A549 (cell line): ENCODE measurements around the gene SLIT3.

Experiments used
- BCL3 ChIP-seq: fragments of >200 bp; sonication (Bioruptor Twin); formaldehyde crosslinking; IDR thresholded peaks from 3 replicates; pipeline ENCODE4 v1.6.1; 2016
- BHLHE40 ChIP-seq: IDR thresholded peaks from 2 replicates; pipeline ENCODE4 v1.6.1; 2012; ENCODE audit warnings: low read depth, low read length, inconsistent platforms
- CHD4 ChIP-seq: fragments of 200-600 bp; sonication (generic); IDR thresholded peaks from 2 replicates; pipeline ENCODE4 v1.6.1; 2016; ENCODE audit warnings: antibody characterized with exemption, mild to moderate bottlenecking, borderline replicate concordance
- E2F6 ChIP-seq: IDR thresholded peaks from 2 replicates; pipeline ENCODE4 v1.6.1; 2012; ENCODE audit warnings: low read depth, borderline replicate concordance
- EP300 ChIP-seq, 2 experiments: fragments of >200 bp; sonication (Bioruptor Twin); formaldehyde crosslinking; IDR thresholded peaks; 2 replicates in 1 of 2; 3 replicates in 1 of 2; pipeline ENCODE4 v1.6.1; 2016 to 2017
- ESRRA ChIP-seq: fragments of 150-350 bp; IDR thresholded peaks from 2 replicates; pipeline ENCODE4 v1.6.1; 2014; ENCODE audit warnings: mild to moderate bottlenecking, low read length, borderline replicate concordance
- HEYL ChIP-seq: fragments of 250-450 bp; sonication (Bioruptor Pico); IDR thresholded peaks from 2 replicates; pipeline ENCODE4 v1.8.0; 2021; ENCODE audit warnings: mild to moderate bottlenecking, moderate library complexity
- KDM1A ChIP-seq: fragments of 200-600 bp; sonication (generic); IDR thresholded peaks from 2 replicates; pipeline ENCODE4 v1.6.1; 2016; ENCODE audit warnings: low read depth, mild to moderate bottlenecking
- PHF8 ChIP-seq: fragments of 200-600 bp; sonication (generic); IDR thresholded peaks from 2 replicates; pipeline ENCODE4 v1.6.1; 2016; ENCODE audit warnings: low read depth, mild to moderate bottlenecking, antibody characterized with exemption, moderate library complexity, borderline replicate concordance
- POLR2A ChIP-seq: IDR thresholded peaks from 2 replicates; pipeline ENCODE4 v1.6.1; 2012; ENCODE audit warnings: mild to moderate bottlenecking, low read length
- RAD21 ChIP-seq, 2 experiments: fragments of >200 bp in 1 of 2; sonication (Bioruptor Twin) in 1 of 2; formaldehyde crosslinking in 1 of 2; IDR thresholded peaks in 1 of 2; conservative IDR thresholded peaks in 1 of 2; 2 replicates in 1 of 2; 3 replicates in 1 of 2; pipeline ENCODE4 v1.6.1; 2012 to 2018; ENCODE audit warnings: inconsistent platforms in 1 of 2
- USF2 ChIP-seq: fragments of 450-650 bp; IDR thresholded peaks from 2 replicates; pipeline ENCODE4 v1.6.1; 2014; ENCODE audit warnings: antibody characterized with exemption
- TF ChIP-seq, protein P1 (sequence below): fragments of >200 bp; sonication (Bioruptor Twin); formaldehyde crosslinking; IDR thresholded peaks from 3 replicates; pipeline ENCODE4 v1.5.1; 2016

DNA sequence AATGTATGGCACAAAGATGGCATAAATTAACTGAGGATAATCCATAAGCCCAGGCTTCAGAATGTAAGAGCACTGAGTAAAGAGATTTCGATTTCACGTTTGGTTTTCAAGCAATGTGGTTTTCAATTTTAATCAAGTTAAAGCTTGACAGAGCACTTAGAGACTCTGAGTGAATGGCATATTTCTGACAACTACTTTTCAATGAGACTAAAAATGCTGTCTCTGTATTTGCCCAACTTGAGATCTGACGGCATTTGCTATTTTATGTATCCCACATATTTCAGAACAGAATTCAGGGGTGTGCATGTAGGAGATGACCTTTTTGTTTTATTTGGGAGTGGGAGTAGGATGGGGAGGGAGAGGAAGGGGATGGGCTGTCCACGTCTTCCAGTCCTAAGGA is 441.5 kb downstream of the SLIT3 start:
- TF ChIP-seq, protein P1, sequence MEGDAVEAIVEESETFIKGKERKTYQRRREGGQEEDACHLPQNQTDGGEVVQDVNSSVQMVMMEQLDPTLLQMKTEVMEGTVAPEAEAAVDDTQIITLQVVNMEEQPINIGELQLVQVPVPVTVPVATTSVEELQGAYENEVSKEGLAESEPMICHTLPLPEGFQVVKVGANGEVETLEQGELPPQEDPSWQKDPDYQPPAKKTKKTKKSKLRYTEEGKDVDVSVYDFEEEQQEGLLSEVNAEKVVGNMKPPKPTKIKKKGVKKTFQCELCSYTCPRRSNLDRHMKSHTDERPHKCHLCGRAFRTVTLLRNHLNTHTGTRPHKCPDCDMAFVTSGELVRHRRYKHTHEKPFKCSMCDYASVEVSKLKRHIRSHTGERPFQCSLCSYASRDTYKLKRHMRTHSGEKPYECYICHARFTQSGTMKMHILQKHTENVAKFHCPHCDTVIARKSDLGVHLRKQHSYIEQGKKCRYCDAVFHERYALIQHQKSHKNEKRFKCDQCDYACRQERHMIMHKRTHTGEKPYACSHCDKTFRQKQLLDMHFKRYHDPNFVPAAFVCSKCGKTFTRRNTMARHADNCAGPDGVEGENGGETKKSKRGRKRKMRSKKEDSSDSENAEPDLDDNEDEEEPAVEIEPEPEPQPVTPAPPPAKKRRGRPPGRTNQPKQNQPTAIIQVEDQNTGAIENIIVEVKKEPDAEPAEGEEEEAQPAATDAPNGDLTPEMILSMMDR = no peak
- no peak for TF ChIP-seq USF2
- TF ChIP-seq ESRRA = no peak
- TF ChIP-seq E2F6 = no peak
- no peak for TF ChIP-seq EP300 (IDR thresholded peaks at IDR 0.05)
- TF ChIP-seq BHLHE40 = no peak
- no peak for TF ChIP-seq POLR2A
- TF ChIP-seq HEYL (CRISPR knock-in tag) = no peak
- TF ChIP-seq PHF8 = no peak
- TF ChIP-seq KDM1A = no peak
- no peak for TF ChIP-seq RAD21 (conservative IDR thresholded peaks at IDR 0.05 in 1 of 2, IDR thresholded peaks at IDR 0.05 in 1 of 2)
- no peak for TF ChIP-seq BCL3
- no peak for TF ChIP-seq CHD4
